ENCODE results near the gene LRRC8D.
"Not testable (repeated sequence)": the region's sequence is repeated elsewhere in the genome, so short reads cannot be mapped to it uniquely, and the experiment has no call there.

Gene LRRC8D

DNA sequence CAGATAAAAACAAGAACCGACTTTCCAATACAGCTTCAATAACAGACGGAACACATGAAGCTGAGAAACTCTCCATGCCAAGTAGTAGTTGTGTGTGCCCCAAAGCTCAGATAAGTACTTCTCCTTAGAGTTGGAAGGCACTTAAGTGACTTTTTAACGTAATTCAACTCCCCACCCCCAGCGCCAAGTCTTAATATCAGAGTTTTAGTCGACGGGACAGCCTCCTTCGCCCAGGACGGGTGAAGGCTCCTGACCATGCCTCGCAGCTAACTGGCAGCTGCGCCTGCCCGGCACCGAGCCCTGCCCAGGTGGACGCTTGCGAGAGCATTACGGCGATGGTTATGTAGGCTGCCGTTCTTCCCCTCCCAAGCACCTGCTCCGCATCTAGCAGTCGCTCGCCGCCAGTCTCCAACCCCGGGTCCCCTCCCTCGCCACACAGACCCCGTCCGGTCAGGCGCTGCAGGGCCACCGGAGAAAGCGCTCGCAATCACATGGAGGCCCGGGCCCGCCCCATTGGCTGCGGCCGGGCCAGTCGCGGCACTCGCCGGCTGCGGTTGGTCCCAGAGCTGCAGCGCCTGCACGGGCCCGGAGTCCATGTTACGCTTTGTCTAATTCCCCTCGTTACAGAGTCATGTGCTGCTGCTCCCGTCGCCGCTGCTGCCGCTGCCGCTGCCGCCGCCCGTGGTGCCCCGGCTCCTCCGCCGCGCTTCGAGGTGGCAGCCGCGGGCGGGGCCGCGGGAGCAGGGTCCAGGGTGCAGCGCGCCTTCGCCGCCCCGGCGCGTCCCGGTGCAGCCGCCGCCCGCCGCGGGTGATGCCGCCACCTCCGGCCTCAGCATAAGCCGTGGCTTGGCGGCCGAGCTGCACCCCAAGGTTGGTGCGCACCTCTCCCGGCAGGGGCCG lies at the start of gene LRRC8D:
Gene LRRC8D, plus strand, starts transcription at position 611 of the 900 bp plus-strand sequence. CDS start 112,037 bp downstream, outside the sequence.
- DNase-seq: peak; percentile 47

DNA sequence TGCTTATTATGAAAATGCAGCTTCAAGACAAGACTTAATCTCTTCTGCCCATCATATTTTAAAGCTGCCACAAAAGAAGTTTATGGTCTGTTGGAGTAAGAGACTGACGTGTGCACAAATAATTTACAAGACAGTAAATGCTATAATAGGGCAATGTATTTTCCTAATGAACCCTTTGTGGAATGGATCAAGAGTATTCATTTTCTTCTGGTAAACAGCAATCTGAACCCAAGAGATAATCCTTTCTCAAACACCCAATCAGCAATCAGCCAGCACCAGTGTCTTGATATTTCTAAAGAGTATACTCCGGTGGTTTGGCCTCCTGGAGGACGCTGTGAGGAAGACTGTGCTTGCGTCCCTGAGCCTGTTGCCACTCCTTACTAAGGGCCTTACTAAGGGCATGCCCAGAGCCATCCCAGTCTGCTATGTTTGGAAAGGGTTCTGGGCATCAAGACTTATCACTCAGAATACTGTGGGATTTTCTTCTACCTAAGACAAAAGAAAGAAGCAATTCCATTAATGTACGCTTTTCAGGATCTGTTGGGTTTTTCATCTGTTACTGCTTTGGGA lies 48.8 kb upstream of the LRRC8D start:
- DNase-seq: no peak

DNA sequence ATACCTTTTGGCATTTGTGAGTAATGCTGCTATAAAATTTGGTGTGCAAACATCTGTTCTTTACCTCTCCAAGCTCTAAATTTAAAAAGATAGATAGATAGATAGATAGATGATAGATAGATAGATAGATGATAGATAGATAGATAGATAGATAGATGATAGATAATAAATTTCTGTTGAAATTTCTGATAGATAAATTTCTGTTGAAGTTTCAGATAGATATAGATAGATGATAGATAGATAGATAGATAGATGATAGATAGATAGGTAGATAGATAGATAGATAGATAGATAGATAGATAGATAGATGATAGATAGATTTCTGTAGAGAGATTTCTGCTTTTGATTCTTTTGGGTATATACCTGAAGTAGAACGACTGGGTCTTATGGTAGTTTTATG lies 44.7 kb upstream of the LRRC8D start:
- not testable (repeated sequence) for DNase-seq

DNA sequence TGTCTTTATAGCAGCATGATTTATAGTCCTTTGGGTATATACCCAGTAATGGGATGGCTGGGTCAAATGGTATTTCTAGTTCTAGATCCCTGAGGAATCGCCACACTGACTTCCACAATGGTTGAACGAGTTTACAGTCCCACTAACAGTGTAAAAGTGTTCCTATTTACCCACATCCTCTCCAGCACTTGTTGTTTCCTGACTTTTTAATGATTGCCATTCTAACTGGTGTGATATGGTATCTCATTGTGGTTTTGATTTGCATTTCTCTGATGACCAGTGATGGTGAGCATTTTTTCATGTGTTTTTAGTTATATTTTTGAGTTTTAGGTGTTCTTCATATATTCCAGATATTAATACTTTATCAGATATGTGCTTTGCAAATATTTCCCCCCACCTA lies 43.6 kb upstream of the LRRC8D start:
- not testable (repeated sequence) for DNase-seq

DNA sequence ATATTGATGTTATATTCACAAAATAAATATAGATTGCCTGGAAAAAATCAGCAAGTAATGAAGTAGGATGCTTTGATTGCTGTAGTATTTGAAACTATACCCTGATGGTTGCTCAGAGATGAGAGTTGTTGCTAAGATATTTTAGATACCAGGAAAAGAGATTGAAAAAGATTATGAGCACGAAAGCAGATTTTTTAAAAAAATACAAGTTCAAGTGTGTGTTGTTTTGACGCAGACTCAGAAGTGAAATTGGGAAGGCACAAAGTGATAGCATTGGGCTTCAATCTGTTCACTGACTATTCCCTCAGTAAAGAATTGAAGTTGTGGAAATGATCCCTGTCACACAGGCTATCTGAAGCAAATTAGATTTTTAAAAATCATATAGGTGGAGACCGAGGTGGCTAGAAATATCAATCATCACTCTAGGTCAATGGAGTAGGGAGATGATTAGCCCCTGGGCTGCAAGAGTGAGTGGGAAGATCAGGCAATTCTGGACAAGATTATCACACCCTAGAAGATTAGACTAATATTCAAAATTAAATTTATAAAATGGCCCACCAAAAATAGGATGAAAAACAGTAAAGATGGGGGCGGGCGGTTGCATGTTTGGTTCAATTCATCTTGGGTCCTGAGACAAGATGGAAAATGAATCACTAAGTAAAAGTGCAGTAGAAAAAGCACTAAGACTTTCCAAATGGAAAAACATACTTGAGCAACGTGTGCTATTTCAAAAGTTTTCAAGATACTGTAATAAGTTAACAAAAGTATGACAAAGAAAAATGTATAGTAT lies 41.5 kb upstream of the LRRC8D start:
- no peak for DNase-seq

DNA sequence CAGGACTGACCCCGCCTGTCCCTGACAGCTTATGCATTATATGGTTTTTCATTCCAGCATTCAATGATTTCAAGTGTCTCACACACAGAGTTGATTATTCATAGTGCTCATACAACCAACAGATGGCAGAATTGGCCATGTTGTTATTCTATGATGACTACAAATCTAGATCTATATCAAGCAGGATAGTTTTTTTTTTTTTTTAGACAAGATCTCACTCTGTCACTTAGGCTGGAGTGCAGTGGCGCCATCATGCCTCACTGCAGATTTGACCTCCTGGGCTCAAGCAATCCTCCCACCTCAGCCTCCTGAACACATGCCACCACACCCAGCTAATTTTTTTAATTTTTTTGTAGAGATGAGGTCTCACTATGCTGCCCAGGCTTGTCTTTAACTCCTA lies 40.1 kb upstream of the LRRC8D start:
- DNase-seq: no peak

DNA sequence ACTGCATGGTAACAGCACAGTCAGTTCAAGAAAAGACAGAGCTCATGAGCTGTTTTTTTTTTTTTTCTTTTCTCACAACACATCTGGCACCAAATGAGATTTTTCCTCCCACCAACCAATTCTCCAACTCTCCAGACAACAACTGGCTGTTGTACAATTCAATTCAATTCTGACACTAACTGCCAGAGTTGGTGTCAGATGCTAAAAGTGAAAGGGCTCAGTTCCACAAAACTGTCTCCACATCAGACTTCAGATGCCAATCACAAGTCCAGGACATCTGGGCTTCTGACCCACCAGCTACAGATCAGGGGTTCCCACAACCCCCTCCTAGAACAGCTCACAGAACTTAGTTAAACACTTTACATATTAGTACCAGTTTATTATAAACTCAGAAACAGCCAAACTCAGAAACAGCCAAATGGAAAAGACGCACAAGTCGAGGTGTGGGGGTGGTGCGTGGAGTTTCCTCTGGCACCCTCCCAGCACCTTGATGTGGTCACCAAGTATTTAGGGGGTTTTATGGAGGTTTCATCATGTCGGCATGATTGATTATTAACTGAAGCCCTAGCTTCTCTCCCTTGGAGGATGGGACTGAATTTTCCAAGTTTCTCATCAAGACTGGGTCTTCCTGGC lies 39.2 kb upstream of the LRRC8D start:
- no peak for DNase-seq

DNA sequence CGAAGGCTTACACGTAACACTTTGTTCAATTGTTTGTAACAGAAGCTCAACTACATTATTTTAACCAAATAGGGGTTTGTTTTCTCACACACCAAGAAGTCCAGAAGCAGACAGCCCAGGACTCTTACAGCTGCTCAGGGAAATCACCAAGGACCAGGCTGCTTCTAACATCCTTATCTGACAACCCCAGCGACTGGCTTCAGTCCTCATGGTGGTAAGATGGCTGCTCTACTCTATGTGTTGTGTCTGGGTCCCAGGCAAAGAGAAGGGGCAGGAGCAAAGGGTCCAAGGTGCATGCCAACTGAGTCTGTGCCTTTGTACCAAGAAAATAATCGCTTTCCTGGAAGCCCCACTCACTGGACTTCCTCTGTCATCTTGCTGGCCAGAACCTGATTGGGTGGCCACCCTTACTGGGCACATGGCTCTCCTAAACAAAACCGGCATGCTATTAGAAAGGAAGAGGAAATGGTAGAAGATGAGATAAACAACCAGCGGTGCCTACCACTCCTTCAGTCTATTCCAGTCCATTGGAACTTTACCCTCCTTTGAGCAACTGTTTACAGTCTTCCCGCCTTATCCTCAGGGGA lies 34.1 kb upstream of the LRRC8D start:
- DNase-seq: no peak

DNA sequence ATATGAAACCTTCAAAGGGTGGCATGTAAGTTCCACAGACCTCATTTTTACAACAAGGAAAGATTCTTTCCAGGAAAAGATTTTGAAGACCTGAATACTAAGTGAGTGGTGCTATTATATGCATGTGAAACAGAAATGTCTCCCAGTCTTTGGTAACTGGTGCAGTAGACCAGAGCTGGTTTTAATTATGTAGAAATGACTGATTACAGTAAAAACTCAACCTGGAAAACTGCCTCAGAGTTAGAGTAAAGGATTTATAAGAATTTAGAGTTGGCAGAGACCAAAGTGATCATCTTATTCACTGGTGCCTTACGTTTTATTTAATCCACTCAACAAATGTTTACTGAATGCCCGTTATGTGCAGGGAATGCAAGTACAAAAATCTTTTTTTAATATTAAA lies 30.2 kb upstream of the LRRC8D start:
- no peak for DNase-seq

DNA sequence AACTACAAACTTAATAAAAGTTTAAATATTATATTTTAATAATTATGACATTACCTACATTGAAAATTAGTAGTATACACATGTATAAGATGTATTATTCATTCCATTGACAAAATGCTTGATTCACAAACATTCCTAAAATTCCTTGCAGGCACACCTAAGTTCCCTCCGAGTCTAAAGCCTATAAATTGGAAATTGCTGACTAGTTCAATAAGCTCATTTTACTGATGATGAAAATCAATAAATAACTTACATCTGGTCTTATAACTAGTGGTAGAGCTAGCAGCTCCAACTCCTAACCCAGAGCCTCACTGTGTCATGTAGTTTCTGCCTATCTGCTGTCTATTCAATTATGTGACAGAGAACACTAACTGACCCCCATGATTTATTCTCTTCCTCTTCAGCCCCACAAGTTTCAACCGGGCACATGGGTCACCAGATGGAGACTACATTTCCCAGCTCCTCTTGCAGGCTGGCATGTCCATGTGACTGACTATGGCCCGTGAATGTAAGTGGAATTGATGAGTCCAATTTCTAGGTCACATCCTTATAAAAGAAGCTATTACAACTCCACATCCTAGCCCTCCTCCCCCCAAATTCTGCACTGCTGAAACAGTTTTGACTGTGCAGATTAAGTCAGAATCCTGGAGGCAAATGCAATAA lies 29.6 kb upstream of the LRRC8D start:
- no peak for DNase-seq

DNA sequence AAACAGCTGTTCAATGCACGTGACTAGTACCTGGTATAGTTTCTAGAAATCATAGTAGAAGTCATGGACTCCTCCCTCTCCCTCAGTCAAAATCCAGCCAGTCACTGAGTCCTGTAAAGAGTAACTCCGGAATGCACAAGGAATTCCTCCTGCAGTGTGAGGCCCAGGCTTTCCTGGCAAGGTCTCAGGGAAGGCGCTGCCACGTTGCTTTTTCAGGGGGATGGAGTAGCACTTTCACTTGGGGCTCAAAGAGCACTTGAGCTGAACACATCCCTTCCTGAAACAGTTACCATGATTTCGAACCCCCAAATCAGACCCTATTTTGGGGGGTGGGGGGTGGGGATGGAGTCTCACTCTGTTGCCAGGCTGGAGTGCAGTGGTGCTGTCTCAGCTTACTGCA lies 26.4 kb upstream of the LRRC8D start:
- DNase-seq: no peak

DNA sequence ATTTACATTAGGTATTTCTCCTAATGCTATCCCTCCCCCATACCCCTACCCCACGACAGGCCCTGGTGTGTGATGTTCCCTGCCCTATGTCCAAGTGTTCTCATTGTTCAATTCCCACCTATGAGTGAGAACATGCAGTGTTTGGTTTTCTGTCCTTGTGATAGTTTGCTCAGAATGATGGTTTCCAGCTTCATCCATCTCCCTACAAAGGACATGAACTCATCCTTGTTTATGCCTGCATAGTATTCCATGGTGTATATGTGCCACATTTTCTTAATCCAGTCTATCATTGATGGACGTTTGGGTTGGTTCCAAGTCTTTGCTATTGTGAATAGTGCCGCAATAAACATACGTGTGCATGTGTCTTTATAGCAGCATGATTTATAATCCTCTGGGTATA lies 25.3 kb upstream of the LRRC8D start:
- DNase-seq: not testable (repeated sequence)

DNA sequence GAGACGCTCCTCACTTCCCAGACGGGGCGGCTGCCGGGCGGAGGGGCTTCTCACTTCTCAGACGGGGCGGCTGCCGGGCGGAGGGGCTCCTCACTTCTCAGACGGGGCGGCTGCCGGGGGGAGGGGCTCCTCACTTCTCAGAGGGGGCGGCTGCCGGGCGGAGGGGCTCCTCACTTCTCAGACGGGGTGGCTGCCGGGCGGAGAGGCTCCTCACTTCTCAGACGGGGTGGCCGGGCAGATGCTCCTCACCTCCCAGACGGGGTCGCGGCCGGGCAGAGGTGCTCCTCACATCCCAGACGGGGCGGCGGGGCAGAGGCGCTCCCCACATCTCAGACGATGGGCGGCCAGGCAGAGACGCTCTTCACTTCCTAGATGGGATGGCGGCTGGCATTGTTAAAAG lies 23.0 kb upstream of the LRRC8D start:
- not testable (repeated sequence) for DNase-seq

DNA sequence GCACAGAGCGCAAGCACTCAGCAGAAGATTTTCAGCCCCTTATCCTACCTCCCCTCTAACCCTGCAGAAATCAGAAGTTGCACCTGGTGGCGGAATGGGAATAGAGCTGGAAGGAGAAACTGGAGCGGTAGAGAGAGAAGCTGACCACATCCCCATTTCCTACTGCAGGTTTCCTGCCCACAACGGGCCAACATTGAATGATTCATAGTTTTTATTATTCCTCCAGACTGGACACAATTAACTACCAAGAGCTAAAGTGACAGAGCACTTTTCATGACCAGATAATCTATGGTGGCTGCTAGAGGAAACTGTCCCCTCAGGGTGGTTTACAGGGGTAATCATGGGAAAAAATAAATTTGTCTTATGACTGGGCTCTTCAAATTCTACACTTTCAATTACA lies 21.3 kb upstream of the LRRC8D start:
- DNase-seq: no peak

DNA sequence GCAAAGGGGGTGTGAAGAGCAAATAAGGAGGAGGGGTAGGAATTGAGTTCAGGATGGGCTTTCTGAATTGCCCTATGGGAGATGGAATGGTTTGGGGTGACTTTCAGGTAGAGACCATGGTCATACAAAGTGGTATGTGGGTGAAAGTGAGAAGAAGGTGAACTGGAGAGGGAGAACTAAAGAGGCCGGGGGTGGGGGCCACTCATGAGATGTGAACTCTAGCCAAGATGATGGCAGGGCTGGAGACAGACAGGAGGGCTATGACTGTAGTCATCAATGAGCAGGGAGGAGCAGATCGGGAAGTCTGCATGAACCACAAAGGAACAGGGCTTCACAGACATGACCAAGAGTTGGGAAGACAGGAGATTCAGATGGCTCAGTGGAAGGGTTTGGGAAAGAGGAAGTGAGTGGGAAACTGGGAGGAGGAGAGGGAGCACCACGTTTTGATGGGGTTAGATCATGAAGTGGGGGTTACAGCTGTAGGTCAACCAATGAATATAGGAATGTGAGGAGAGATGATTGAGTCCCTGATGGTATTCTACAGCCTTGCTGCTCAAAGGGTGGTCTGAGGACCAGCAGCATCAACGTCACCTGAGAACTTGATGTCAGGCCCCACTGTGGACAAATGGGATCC lies 20.7 kb upstream of the LRRC8D start:
- no peak for DNase-seq

DNA sequence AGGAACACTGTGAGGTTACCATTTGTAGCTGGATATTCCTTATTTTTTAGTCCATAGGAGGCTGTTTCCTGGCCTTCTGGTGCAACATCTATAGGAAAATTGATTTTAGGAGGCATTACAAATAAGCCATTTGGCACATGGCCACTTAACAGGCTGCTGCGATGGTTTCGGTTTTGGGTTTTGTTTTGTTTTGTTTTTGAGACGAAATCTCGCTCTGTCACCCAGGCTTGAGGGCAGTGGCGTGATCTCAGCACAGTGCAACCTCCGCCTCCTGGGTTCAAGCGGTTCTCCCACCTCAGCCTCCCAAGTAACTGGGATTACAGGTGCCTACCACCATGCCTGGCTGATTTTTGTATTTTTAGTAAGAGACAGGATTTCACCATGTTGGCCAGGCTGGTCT lies 20.1 kb upstream of the LRRC8D start:
- no peak for DNase-seq

DNA sequence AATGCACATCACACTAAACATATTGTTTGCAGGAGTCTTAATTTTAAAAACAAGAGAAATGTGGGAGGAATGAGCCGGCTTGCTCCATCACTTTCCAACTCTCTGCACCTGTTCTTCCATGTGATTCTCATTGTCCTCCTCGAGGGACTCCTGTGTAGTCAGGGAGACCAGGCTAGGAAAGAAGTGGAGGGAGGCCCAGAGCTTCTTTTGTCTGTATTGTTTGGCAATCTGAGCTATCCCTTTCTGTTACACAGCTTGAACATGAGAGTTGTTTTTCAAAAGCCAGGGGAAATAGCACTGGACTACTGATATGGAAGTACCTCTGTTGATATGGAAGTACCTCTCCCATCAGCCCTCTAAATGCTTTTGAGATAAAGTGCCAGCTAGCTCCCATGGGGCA lies 18.8 kb upstream of the LRRC8D start:
- DNase-seq: no peak

DNA sequence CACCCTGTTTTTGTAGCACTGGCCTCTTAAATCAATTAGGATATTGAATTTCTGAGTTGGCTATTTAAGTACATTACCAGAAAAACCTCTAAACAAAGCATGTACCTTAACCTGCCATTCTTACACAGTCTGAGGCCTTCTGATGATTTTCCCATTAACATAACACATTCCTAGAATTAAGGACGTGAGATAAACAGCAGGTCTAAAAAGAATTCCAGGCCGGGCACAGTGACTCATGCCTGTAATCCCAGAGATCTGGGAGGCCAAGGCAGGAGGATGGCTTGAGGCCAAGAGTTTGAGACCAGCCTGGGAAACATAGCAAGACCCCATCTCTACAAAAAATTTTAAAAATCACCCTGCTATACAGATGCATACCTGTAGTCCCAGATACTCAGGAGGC lies 18.0 kb upstream of the LRRC8D start:
- no peak for DNase-seq

DNA sequence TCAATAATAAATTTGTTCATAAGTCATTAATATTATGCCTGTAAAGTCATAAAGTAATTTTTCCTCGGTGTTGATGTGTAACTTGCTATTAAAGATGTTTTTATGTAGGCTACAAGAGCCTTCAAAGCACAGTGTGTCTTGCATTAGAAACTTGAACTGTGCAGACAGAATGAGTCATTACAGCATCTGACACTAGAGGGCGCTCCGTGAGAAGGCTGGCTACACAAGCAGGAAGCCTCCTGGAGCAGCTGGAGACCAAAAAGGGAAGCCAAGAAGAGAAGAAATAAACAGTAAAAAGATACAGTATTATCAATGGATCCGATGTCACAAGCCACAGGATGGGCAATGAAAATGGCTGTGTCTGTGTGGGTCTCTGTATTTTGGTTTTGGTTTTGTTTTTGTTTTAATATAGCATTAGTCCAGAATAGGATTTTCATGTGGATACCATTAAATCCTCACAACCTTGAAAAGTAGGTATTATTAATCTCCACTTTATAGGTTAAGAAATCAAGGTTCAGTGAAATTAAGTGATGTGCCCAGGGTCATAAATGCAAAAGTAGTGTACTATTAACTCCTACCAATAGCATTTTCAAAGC lies 16.1 kb upstream of the LRRC8D start:
- DNase-seq: peak; percentile 72

DNA sequence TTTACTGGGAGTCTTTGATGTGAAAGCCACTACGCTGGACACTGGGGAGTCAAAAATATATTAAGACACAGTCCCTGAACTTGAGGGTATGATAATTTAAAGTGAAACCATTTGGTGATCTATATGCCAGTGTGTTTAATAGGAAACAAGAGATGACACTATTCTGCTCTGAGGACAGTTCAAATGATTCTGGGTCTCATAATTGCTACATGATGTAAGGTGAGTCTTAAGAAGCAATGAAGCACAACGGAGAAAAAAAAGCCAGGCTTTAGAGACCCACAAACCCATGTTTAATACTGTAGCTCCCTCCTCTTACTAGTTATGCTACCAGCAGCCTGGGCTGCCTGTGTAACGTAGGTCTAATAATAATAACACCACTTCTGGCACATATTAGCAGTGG lies 14.2 kb upstream of the LRRC8D start:
- no peak for DNase-seq

DNA sequence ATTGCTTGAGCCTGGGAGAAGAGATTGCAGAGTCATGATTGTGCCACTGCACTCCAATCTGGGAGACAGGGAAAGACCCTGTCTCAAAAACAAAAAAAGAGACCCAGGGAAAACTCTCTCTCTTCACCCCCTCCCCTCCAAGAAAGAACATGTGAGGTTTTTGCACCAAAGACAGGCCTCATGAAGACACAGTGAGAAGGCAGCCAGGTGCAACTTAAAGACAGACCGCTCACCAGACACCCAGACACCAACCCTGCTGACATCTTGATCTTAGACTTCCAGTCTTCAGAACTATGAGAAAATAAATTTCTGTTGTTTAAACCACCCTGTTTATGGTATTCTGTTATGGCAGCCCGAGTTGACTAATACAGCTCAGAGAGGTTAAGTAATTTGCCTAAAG lies 13.3 kb upstream of the LRRC8D start:
- DNase-seq: no peak

All from T1000 (cell line).